Keratinocyte (primary cell): ENCODE data around the gene RHOB. TPM values are rescaled to one million over a fixed set of nuclear protein-coding genes. Genes with fewer than 3 reads are reported as not detected.

ENCODE experiments used
- DNase-seq: peaks from one replicate; pipeline ENCODE4 v3.0.0-alpha.2; 2011; ENCODE audit warnings: low read depth, missing footprints, low spot score
- FAIRE-seq: peaks from 2 replicates; lab custom pipeline; 2011; peaks lifted over from hg19 to GRCh38; lab: Jason Lieb, UNC
- H2AFZ ChIP-seq: 2 replicates; pipeline ENCODE4 v1.6.0; 2012; ENCODE audit warnings: low read length, control low read depth, inconsistent platforms; ENCODE audit not compliant: control insufficient read depth
- H3K27ac ChIP-seq: 2 replicates; pipeline ENCODE4 v1.5.1; 2011; ENCODE audit warnings: low read length; ENCODE audit not compliant: control insufficient read depth, insufficient read depth
- H3K27me3 ChIP-seq: 3 replicates; pipeline ENCODE4 v1.6.0; 2011; ENCODE audit warnings: low read length; ENCODE audit not compliant: control insufficient read depth, insufficient read depth; ENCODE audit errors: extremely low read depth
- H3K36me3 ChIP-seq, 2 experiments: 2 replicates in 1 of 2; 3 replicates in 1 of 2; pipeline ENCODE4 v1.5.1; 2011; ENCODE audit warnings: low read length in 2 of 2, mild to moderate bottlenecking in 1 of 2; ENCODE audit not compliant: control insufficient read depth in 2 of 2, insufficient read depth in 2 of 2; ENCODE audit errors: extremely low read depth in 1 of 2
- H3K4me1 ChIP-seq: 3 replicates; pipeline ENCODE4 v1.5.1; 2011; ENCODE audit warnings: low read length; ENCODE audit not compliant: control insufficient read depth, insufficient read depth; ENCODE audit errors: extremely low read depth
- H3K4me2 ChIP-seq: 3 replicates; pipeline ENCODE4 v1.6.0; 2011; ENCODE audit warnings: low read depth, low read length; ENCODE audit not compliant: control insufficient read depth, insufficient read depth; ENCODE audit errors: extremely low read depth
- H3K4me3 ChIP-seq, 3 experiments: fragments of 200-600 bp in 1 of 3; sonication (generic) in 1 of 3; 2 replicates in 2 of 3; 3 replicates in 1 of 3; pipeline ENCODE4 v1.5.1; 2011 to 2016; ENCODE audit warnings: low read length in 3 of 3, mild to moderate bottlenecking in 3 of 3, control low read depth in 2 of 3, inconsistent platforms in 1 of 3, low read depth in 1 of 3, mixed read lengths in 1 of 3, mixed run types in 1 of 3, moderate library complexity in 1 of 3; ENCODE audit not compliant: control insufficient read depth in 2 of 3, insufficient read depth in 2 of 3; ENCODE audit errors: extremely low read depth in 1 of 3
- H3K79me2 ChIP-seq: 2 replicates; pipeline ENCODE4 v1.6.0; 2012; ENCODE audit warnings: low read length; ENCODE audit not compliant: control insufficient read depth, insufficient read depth
- H3K9ac ChIP-seq: 3 replicates; pipeline ENCODE4 v1.6.0; 2011; ENCODE audit warnings: low read length; ENCODE audit not compliant: control insufficient read depth, insufficient read depth; ENCODE audit errors: extremely low read depth
- H3K9me1 ChIP-seq: 3 replicates; pipeline ENCODE4 v1.6.0; 2011; ENCODE audit warnings: low read length; ENCODE audit not compliant: control insufficient read depth, insufficient read depth; ENCODE audit errors: extremely low read depth
- H3K9me3 ChIP-seq: 2 replicates; pipeline ENCODE4 v1.5.1; 2012; ENCODE audit warnings: low read depth, low read length; ENCODE audit not compliant: control insufficient read depth
- H4K20me1 ChIP-seq: 3 replicates; pipeline ENCODE4 v1.6.0; 2011; ENCODE audit warnings: low read length; ENCODE audit not compliant: control insufficient read depth, insufficient read depth; ENCODE audit errors: extremely low read depth
- EZH2 ChIP-seq: IDR thresholded peaks from one replicate; pipeline ENCODE4 v1.6.1; 2012; ENCODE audit warnings: inconsistent platforms, mild to moderate bottlenecking, low read length, moderate library complexity
- dilution Hi-C: fragments of 300-500 bp; cut with MboI; formaldehyde crosslinking; loops from one replicate; pipeline ENCODE4 v1.7.0; 2020; ENCODE audit warnings: low sequenced_read_pairs; ENCODE audit not compliant: extremely low pct_ligation_motif_present
- polyA plus RNA-seq, 5 experiments: library from polyadenylated mRNA; depleted of rRNA in 3 of 5; stranded (reverse) in 3 of 5; stranded (forward) in 1 of 5; unstranded in 1 of 5; fragments of >200 nt; gene quantifications; 1 replicate in 1 of 5; 2 replicates in 3 of 5; 3 replicates in 1 of 5; pipeline versions ENCODE4 v1.2.1 to v1.2.3, GENCODE V29; 2011 to 2012; ENCODE audit warnings: missing spikeins in 2 of 5, low read depth in 1 of 5, low replicate concordance in 1 of 5
- TF ChIP-seq, protein P1 (sequence below), 3 experiments: IDR thresholded peaks in 1 of 3; conservative IDR thresholded peaks in 1 of 3; optimal IDR thresholded peaks in 1 of 3; 2 replicates in 2 of 3; 3 replicates in 1 of 3; pipeline versions ENCODE3 to v1.5.1; 2011; ENCODE audit warnings: low read length in 3 of 3, mild to moderate bottlenecking in 3 of 3, moderate library complexity in 2 of 3, control low read depth in 1 of 3, inconsistent platforms in 1 of 3; ENCODE audit not compliant: insufficient read depth in 2 of 3; ENCODE audit errors: extremely low read depth in 1 of 3

The RHOB gene
- polyA plus RNA-seq, 1 donor (not counting 4 experiments of a cell fraction or from before 2014, with no cell fraction given): 23.6 TPM

GRCh38 chr2:20436716-20437470, 10.0 kb upstream of the RHOB start:
- Histone ChIP-seq H3K27me3 (no peaks in the 10 kb centered on the region), H3K9me3 (no peaks in the 10 kb centered on the region), H3K4me3 (no peak overlapping the region), H3K9me1 (no peaks in the 10 kb centered on the region), H3K36me3 (no peaks in the 10 kb centered on the region), H2AFZ (no peak overlapping the region), H3K9ac (no peak overlapping the region), H3K79me2 (no peaks in the 10 kb centered on the region), H3K4me2 (no peak overlapping the region), H4K20me1 (no peaks in the 10 kb centered on the region), H3K4me1 (peaks cover 9% of the 10 kb centered on the region), H3K27ac (no peak overlapping the region)
- DNase-seq: no peak
- dilution Hi-C loops: no loop called here
- FAIRE-seq: no peak
- no peak for TF ChIP-seq EZH2
- TF ChIP-seq, protein P1, sequence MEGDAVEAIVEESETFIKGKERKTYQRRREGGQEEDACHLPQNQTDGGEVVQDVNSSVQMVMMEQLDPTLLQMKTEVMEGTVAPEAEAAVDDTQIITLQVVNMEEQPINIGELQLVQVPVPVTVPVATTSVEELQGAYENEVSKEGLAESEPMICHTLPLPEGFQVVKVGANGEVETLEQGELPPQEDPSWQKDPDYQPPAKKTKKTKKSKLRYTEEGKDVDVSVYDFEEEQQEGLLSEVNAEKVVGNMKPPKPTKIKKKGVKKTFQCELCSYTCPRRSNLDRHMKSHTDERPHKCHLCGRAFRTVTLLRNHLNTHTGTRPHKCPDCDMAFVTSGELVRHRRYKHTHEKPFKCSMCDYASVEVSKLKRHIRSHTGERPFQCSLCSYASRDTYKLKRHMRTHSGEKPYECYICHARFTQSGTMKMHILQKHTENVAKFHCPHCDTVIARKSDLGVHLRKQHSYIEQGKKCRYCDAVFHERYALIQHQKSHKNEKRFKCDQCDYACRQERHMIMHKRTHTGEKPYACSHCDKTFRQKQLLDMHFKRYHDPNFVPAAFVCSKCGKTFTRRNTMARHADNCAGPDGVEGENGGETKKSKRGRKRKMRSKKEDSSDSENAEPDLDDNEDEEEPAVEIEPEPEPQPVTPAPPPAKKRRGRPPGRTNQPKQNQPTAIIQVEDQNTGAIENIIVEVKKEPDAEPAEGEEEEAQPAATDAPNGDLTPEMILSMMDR (optimal IDR thresholded peaks at IDR 0.05 in 1 of 3, IDR thresholded peaks at IDR 0.05 in 1 of 3, conservative IDR thresholded peaks at IDR 0.05 in 1 of 3; ENCODE audit: extremely low read depth in 1 of 3, insufficient read depth in 2 of 3, low read length in 3 of 3): peak in 1 of 3 experiments; percentile 9

- Histone ChIP-seq H3K79me2 (no peaks in the 10 kb centered on the region), H2AFZ (no peak overlapping the region), H3K9me1 (no peaks in the 10 kb centered on the region), H3K4me3 (no peak overlapping the region), H3K27me3 (no peaks in the 10 kb centered on the region), H3K4me1 (peaks cover 9% of the 10 kb centered on the region), H4K20me1 (no peaks in the 10 kb centered on the region), H3K9ac (no peak overlapping the region), H3K27ac (no peak overlapping the region), H3K4me2 (peak overlapping the region; percentile 50), H3K36me3 (no peaks in the 10 kb centered on the region), H3K9me3 (no peaks in the 10 kb centered on the region)
- FAIRE-seq: no peak
- TF ChIP-seq, protein P1 (optimal IDR thresholded peaks at IDR 0.05 in 1 of 3, IDR thresholded peaks at IDR 0.05 in 1 of 3, conservative IDR thresholded peaks at IDR 0.05 in 1 of 3; ENCODE audit: extremely low read depth in 1 of 3, insufficient read depth in 2 of 3, low read length in 3 of 3): no peak
- TF ChIP-seq EZH2: no peak
- dilution Hi-C loops: no loop called here
- DNase-seq: no peak
Measured at GRCh38 chr2:20438334-20439192, 8.3 kb upstream of the RHOB start.
